HG03460 (cell line): ENCODE measurements around the gene ASPRV1.
A peak's percentile ranks its signal among the peaks of the same experiment; 100 is the strongest.

Experiments
- ATAC-seq: cut with Tn5 transposase; IDR thresholded peaks from one replicate; pipeline ENCODE4 v1.9.1; 2021; ENCODE audit not compliant: unreplicated experiment

Gene ASPRV1

GRCh38 chr2:69943000-69943842, 18.2 kb downstream of the ASPRV1 start:
- no peak for ATAC-seq

GRCh38 chr2:69940691-69941090, 20.7 kb downstream of the ASPRV1 start:
- ATAC-seq: no peak

- no peak for ATAC-seq
Measured at GRCh38 chr2:69939722-69940121, 21.7 kb downstream of the ASPRV1 start.

DNA sequence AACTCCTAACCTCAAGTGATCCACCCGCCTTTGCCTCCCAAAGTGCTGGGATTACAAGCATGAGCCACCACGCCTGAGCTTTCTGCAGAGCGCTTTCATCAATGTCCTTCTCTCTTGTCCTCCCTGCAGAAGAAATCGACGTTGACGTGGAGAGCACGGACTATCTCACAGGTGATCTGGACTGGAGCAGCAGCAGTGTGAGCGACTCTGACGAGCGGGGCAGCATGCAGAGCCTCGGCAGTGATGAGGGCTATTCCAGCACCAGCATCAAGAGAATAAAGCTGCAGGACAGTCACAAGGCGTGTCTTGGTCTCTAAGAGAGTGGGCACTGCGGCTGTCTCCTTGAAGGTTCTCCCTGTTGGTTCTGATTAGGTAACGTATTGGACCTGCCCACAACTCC, 23.5 kb downstream of the ASPRV1 start:
- ATAC-seq: no peak

- no peak for ATAC-seq
Measured at GRCh38 chr2:69936906-69937305, 24.5 kb downstream of the ASPRV1 start.

- no peak for ATAC-seq
Measured at GRCh38 chr2:69935011-69935410, 26.4 kb downstream of the ASPRV1 start.

GRCh38 chr2:69934614-69934908, 26.9 kb downstream of the ASPRV1 start:
- no peak for ATAC-seq

DNA sequence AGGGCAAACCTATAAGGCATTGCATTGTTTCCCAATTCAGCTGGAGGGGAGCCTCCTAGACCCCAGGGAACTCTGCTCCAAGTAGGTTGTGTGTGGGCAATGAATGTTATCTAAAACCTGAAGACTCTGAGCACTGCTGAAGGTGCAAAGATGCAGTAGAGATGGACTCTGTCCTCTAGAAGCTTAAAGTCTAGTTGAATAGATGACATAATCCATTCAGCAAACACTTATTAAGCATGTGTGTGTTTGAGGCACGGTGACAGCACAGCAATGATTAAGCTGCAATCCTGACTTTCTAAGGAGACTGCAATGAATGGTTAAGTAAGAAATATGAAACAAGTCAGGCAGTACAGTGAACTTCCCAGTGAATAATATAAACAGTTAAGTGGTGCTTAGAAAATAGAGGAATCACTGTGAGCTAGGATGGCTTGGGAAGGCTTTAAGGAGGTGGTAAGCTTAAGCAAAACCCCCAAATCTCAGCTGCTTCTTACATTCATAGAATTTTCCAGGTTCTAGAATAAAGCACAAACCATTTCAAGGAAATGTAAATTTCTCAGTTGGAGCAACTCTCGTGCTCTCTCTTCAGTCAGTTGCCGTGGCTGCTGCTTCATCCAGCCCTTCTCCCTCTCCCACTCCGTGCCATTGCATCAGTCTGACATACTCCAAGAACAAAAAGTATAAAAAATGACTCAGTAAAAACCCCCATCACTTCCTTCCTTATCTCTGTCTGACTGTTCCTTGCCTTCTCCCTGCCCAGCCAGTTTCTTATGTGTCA, 27.4 kb downstream of the ASPRV1 start:
- no peak for ATAC-seq

DNA sequence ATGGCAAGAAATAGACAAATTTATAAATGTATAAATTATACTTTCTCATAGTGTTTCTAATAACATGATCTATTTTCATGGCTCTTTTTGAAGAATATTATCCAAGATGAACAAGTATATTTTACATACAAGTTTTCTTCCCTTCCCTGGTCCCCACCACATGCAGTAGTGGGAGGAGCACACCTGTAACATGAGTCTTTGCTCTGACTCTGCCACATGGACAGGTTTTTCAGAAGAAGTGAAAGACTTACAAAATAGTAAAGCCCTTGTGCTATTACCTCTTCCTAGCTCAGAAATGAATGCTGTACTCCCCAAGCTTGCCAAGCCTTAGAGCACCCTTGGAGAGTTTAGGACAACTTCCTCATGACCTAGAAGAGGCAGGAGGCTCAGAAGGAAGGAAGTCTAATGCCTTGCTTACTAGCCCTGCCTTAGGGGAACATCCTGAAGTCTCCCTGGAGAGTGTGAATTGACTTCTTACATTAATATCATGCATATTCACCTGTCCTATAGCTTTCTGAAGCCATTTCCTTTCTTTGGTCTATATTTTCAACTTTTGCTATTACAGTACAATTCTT, 28.1 kb downstream of the ASPRV1 start:
- no peak for ATAC-seq

GRCh38 chr2:69932596-69932922, 28.9 kb downstream of the ASPRV1 start:
- no peak for ATAC-seq

GRCh38 chr2:69931832-69932595, 29.4 kb downstream of the ASPRV1 start:
- ATAC-seq: no peak

- ATAC-seq: no peak
Measured at GRCh38 chr2:69926849-69927515, 34.4 kb downstream of the ASPRV1 start.

- no peak for ATAC-seq
Measured at GRCh38 chr2:69923116-69923515, 38.3 kb downstream of the ASPRV1 start.

- no peak for ATAC-seq
Measured at GRCh38 chr2:69918401-69918800, 43.0 kb downstream of the ASPRV1 start.

- ATAC-seq: no peak
Measured at GRCh38 chr2:69917852-69918251, 43.6 kb downstream of the ASPRV1 start.

GRCh38 chr2:69916106-69916505, 45.3 kb downstream of the ASPRV1 start:
- ATAC-seq: no peak

- no peak for ATAC-seq
Measured at GRCh38 chr2:69914950-69915945, 46.2 kb downstream of the ASPRV1 start, which contains the start of gene MXD1. Gene MXD1 (plus strand): TSS chr2:69915109. CDS start chr2:69915331, 222 bp downstream.

DNA sequence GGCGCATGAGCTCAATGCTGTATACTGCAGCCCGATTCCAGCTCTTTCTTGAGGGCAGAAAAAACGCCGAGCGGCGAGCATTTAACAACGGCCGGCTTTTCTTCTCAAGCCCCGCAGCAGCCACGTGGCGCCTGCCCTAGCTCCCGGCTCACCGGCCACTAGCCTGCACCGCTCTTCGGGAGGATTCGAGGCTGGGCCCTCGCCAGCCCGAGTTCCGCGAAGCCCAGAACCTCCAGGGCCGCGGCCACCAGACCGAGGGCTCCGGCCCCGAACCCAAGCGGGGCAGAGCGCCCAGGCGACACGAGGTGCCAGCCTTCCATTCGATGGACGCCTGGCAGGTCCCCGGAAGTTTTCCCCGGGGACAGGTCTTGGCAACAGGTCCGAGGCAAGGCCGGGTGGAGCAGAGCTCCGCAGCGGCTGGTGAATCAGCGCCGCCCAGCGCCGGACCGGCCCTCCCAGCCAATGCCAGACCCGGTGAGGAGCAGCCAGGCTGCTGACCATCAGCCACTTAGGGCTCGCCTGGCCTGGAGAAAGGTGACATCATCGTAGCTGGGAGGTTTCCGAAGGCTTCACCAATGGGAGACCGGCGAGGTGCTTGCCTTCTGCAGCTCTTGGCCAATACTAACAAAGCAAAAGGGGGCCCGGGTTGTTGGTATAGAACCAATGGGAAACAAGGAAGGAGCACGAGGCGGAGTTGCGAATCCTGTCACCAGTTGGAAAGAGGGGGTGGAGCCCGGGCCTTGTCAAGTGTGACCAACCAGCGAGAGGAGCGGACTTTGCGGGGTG, 47.1 kb downstream of the ASPRV1 start:
- ATAC-seq: peak; percentile 85
